Endothelial cell (in vitro differentiated cells): Measurements from ENCODE around the gene LIG3. TPM values are rescaled to one million over a fixed set of nuclear protein-coding genes. Genes with fewer than 3 reads are reported as not detected.
A peak's percentile ranks its signal among the peaks of the same experiment; 100 is the strongest.
"Not testable (repeated sequence)": the region's sequence is repeated elsewhere in the genome, so short reads cannot be mapped to it uniquely, and the experiment has no call there.

Experiments used
- DNase-seq: peaks from one replicate; pipeline ENCODE4 v3.0.0; 2021; ENCODE audit warnings: low spot score
- H3K27ac Mint-ChIP-seq: one replicate; pipeline ENCODE4 v1.8.0; 2021; ENCODE audit warnings: mixed read lengths, inconsistent platforms; ENCODE audit not compliant: unreplicated experiment
- H3K27me3 Mint-ChIP-seq: one replicate; pipeline ENCODE4 v1.8.0; 2021; ENCODE audit warnings: mild to moderate bottlenecking, moderate library complexity, mixed read lengths, inconsistent platforms; ENCODE audit not compliant: unreplicated experiment
- H3K36me3 Mint-ChIP-seq: one replicate; pipeline ENCODE4 v1.8.0; 2021; ENCODE audit warnings: mild to moderate bottlenecking, low read depth, mixed read lengths, inconsistent platforms; ENCODE audit not compliant: unreplicated experiment
- H3K4me1 Mint-ChIP-seq: one replicate; pipeline ENCODE4 v1.8.0; 2021; ENCODE audit warnings: mild to moderate bottlenecking, mixed read lengths, inconsistent platforms; ENCODE audit not compliant: unreplicated experiment
- H3K4me3 Mint-ChIP-seq: one replicate; pipeline ENCODE4 v1.8.0; 2021; ENCODE audit warnings: mild to moderate bottlenecking, mixed read lengths, inconsistent platforms; ENCODE audit not compliant: unreplicated experiment
- H3K9me3 Mint-ChIP-seq: one replicate; pipeline ENCODE4 v1.8.0; 2021; ENCODE audit warnings: mixed read lengths, inconsistent platforms; ENCODE audit not compliant: unreplicated experiment
- CTCF ChIP-seq: fragments of 200-600 bp; sonication (generic); IDR thresholded peaks from one replicate; pipeline ENCODE4 v1.5.0; 2021; ENCODE audit warnings: antibody characterized with exemption; ENCODE audit not compliant: unreplicated experiment
- total RNA-seq: library from RNA; stranded (reverse); fragmentation: NEBNext Ultra II Directional; extraction: Animal tissue kit (Norgen Biotek cat#: 25700); gene quantifications from one replicate; pipeline ENCODE4 v1.2.1, GENCODE V29; 2021; ENCODE audit not compliant: unreplicated experiment

Gene LIG3
- total RNA-seq, 1 donor from 2014 or later: 42.1 TPM

GRCh38 chr17:35030780-35031179, 50.5 kb downstream of the LIG3 start:
- Mint-ChIP-seq H3K27ac (no peak overlapping the region), H3K9me3 (no peaks in the 10 kb centered on the region), H3K4me1 (no peaks in the 10 kb centered on the region), H3K36me3 (peaks cover 3% of the 10 kb centered on the region), H3K4me3 (no peak overlapping the region), H3K27me3 (peaks cover 1% of the 10 kb centered on the region)
- DNase-seq: no peak
- TF ChIP-seq CTCF: no peak

GRCh38 chr17:35038453-35038852, 58.1 kb downstream of the LIG3 start:
- no peak overlapping the region for H3K4me3 Mint-ChIP-seq
- peak overlapping the region; percentile 16 for H3K27ac Mint-ChIP-seq
- H3K9me3 Mint-ChIP-seq: no peaks in the 10 kb centered on the region
- peaks cover 4% of the 10 kb centered on the region for H3K27me3 Mint-ChIP-seq
- H3K36me3 Mint-ChIP-seq: no peaks in the 10 kb centered on the region
- no peaks in the 10 kb centered on the region for H3K4me1 Mint-ChIP-seq
- no peak for DNase-seq
- TF ChIP-seq CTCF: no peak

GRCh38 chr17:35041390-35041789, 61.1 kb downstream of the LIG3 start:
- no peak for TF ChIP-seq CTCF

GRCh38 chr17:35044181-35044580, 63.9 kb downstream of the LIG3 start:
- no peak for TF ChIP-seq CTCF
- Mint-ChIP-seq H3K27me3 (peaks cover 5% of the 10 kb centered on the region), H3K9me3 (no peaks in the 10 kb centered on the region), H3K4me1 (peaks cover 11% of the 10 kb centered on the region), H3K27ac (no peak overlapping the region), H3K4me3 (no peak overlapping the region), H3K36me3 (no peaks in the 10 kb centered on the region)
- DNase-seq: no peak

More at GRCh38 chr17:35041390-35041789, 61.1 kb downstream of the LIG3 start:
- Mint-ChIP-seq H3K4me1 (peaks cover 11% of the 10 kb centered on the region), H3K4me3 (no peak overlapping the region), H3K27ac (no peak overlapping the region), H3K27me3 (peaks cover 4% of the 10 kb centered on the region), H3K9me3 (no peaks in the 10 kb centered on the region), H3K36me3 (no peaks in the 10 kb centered on the region)
- DNase-seq: no peak

GRCh38 chr17:35045458-35045979, 65.2 kb downstream of the LIG3 start:
- not testable (repeated sequence) for H3K4me3 Mint-ChIP-seq, H3K9me3 Mint-ChIP-seq, H3K36me3 Mint-ChIP-seq, DNase-seq, H3K27me3 Mint-ChIP-seq, H3K27ac Mint-ChIP-seq
- H3K4me1 Mint-ChIP-seq: peaks cover 11% of the 10 kb centered on the region
